NT2/D1 (cell line): ENCODE data around the gene SDCCAG8.

Experiments used
- DNase-seq: peaks from one replicate; pipeline ENCODE4 v3.0.0-alpha.2; 2011; ENCODE audit warnings: low read depth, low spot score
- H3K27me3 ChIP-seq: 2 replicates; pipeline ENCODE4 v1.6.0; 2011; ENCODE audit warnings: mild to moderate bottlenecking; ENCODE audit not compliant: insufficient read length, insufficient read depth
- H3K36me3 ChIP-seq: 2 replicates; pipeline ENCODE4 v1.6.1; 2011; ENCODE audit warnings: mild to moderate bottlenecking, low read length, mixed read lengths; ENCODE audit not compliant: insufficient read depth, insufficient read length
- H3K4me1 ChIP-seq: 2 replicates; pipeline ENCODE4 v1.5.1; 2011; ENCODE audit not compliant: insufficient read depth, insufficient read length
- H3K4me3 ChIP-seq: 2 replicates; pipeline ENCODE4 v1.5.1; 2011; ENCODE audit warnings: low read depth; ENCODE audit not compliant: insufficient read length
- H3K9ac ChIP-seq: 2 replicates; pipeline ENCODE4 v1.6.0; 2011; ENCODE audit warnings: low read depth; ENCODE audit not compliant: insufficient read length
- H3K9me3 ChIP-seq: 2 replicates; pipeline ENCODE4 v1.5.1; 2011; ENCODE audit warnings: mild to moderate bottlenecking, low read length; ENCODE audit not compliant: insufficient read depth
- SUZ12 ChIP-seq: IDR thresholded peaks from 2 replicates; pipeline ENCODE4 v1.6.1; 2011; ENCODE audit not compliant: insufficient read length, insufficient read depth; ENCODE audit errors: extremely low read depth
- YY1 ChIP-seq: IDR thresholded peaks from 2 replicates; pipeline ENCODE4 v1.6.1; 2011; ENCODE audit not compliant: insufficient read length, insufficient read depth
- ZNF274 ChIP-seq: IDR thresholded peaks from 2 replicates; pipeline ENCODE4 v1.6.1; 2011; ENCODE audit warnings: mild to moderate bottlenecking, low read depth, low read length

Gene SDCCAG8

GRCh38 chr1:243271996-243272395, 16.2 kb downstream of the SDCCAG8 start:
- DNase-seq, result no peak
- Histone ChIP-seq H3K27me3 (no peaks in the 10 kb centered on the region), H3K9me3 (no peaks in the 10 kb centered on the region), H3K9ac (no peak overlapping the region), H3K4me3 (no peak overlapping the region), H3K36me3 (peaks cover 6% of the 10 kb centered on the region), H3K4me1 (no peaks in the 10 kb centered on the region)
- no peak for TF ChIP-seq ZNF274
- TF ChIP-seq YY1, result no peak
- no peak for TF ChIP-seq SUZ12

DNA sequence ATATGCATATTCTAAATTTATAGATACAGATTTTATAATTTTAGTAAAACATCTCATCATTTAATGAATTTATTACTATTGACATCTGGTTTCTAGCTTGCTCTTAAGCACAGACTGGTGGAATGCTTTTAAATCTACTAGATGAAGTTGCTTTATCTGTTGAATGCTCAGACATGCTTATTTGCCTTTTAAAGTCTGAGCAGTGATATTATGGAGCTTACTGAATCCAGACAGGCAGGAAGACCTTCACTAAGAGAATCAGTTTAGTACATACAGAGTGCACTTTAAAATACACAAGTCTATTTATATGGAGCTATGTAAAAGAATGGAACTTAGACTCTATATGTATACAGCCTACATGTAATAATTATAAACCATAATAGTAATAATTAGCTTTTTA, 16.6 kb downstream of the SDCCAG8 start:
- no peak for DNase-seq
- TF ChIP-seq ZNF274, result no peak
- Histone ChIP-seq H3K36me3 (peaks cover 6% of the 10 kb centered on the region), H3K9me3 (no peaks in the 10 kb centered on the region), H3K9ac (no peak overlapping the region), H3K4me3 (no peak overlapping the region), H3K4me1 (no peaks in the 10 kb centered on the region), H3K27me3 (no peaks in the 10 kb centered on the region)

DNA sequence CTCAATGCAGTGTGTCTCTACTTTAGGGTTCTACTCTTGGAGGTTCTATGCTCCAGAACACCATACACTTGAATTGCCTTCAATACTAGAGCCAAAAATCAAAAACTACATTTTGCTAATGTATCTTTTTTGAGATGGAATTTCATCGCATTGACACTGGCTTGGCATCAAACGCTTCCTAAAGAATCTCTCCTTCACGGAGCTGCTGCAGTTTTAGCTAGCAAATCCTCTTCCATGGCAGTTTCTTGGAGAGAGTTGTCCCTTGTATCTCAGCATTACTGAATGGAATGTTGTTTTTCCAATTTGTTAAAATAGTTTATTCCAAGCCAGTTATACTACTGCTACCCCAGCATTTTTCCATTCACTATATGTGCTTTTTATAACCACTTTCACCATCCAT, 17.7 kb downstream of the SDCCAG8 start:
- Histone ChIP-seq H3K36me3 (peaks cover 6% of the 10 kb centered on the region), H3K9ac (no peak overlapping the region), H3K4me3 (no peak overlapping the region), H3K4me1 (no peaks in the 10 kb centered on the region), H3K27me3 (no peaks in the 10 kb centered on the region), H3K9me3 (peaks cover 4% of the 10 kb centered on the region; the same call in 1 of the 2 replicates)
- TF ChIP-seq SUZ12 (no peak), YY1 (no peak), ZNF274 (no peak)
- DNase-seq, result no peak

DNA sequence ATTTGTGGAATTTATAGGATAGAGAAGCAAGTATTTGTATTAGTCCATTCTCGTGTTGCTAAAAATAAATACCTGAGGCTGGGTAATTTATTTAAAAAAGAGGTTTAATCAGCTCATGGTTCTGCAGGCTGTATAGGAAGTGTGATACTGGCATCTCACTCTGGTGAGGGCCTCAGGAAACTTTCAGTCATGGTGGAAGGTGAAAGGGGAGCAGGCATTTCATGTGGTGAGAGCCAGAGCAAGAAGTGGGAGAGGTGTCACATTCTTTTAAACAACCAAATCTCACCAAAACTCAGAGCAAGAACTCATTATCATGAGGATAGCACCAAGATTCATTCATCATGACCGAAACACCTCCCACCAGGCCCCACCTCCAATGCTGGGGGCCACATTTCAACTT, 18.1 kb downstream of the SDCCAG8 start:
- Histone ChIP-seq H3K27me3 (no peaks in the 10 kb centered on the region), H3K4me3 (no peak overlapping the region), H3K9ac (no peak overlapping the region), H3K9me3 (peaks cover 4% of the 10 kb centered on the region; the same call in 1 of the 2 replicates), H3K4me1 (no peaks in the 10 kb centered on the region), H3K36me3 (peaks cover 6% of the 10 kb centered on the region)
- TF ChIP-seq SUZ12 (no peak), YY1 (no peak), ZNF274 (no peak)
- DNase-seq, result no peak

DNA sequence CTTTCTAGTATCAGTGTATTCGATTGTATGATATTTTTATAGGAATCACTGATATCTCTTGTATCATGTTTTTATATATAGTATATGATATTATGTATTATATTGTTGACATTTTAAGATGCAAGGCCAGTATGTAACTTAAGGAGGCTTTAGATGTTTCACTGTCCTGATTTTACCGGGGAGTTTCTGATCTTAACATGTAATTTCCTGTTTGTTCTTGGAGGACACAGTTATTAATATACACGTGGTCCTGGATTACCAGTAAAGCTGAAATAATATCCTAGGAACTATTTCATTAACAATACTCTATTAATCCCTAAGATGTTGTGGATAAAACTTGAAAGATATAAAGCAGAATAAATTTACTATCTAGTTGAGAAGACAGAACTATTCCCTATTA, 19.5 kb downstream of the SDCCAG8 start:
- Histone ChIP-seq H3K9me3 (peaks cover 4% of the 10 kb centered on the region; the same call in 1 of the 2 replicates), H3K36me3 (peaks cover 6% of the 10 kb centered on the region), H3K9ac (no peak overlapping the region), H3K4me3 (no peak overlapping the region), H3K27me3 (no peaks in the 10 kb centered on the region), H3K4me1 (no peaks in the 10 kb centered on the region)
- TF ChIP-seq YY1 (no peak), SUZ12 (no peak)
- no peak for DNase-seq

DNA sequence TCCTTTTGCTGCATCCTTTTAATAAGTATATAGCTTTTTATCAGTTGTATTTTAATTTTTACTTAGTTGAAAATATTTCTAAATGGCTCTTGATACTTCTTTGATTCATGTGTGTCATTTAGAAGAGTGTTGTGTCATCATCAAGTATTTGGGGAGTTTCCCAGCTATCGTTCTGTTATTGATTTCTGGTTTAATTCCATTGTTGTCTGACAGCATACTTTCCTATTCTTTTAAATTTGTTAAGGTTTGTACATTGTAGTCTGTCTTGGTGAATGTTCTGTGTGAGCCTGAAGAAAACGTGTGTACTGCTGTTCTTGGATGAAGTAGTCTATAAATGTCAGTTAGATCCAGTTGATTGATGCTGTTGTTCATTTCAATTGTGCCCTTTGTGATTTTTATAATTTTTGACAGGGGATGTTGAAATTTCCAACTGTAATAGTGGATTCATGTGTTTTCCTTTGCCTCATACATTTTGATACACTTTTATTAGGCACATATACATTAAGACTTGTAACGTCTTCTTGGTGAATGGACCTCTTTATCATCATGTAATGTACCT, 24.8 kb downstream of the SDCCAG8 start:
- H3K36me3 ChIP-seq, result peaks cover 4% of the 10 kb centered on the region
- H3K9me3 ChIP-seq, result peaks cover 9% of the 10 kb centered on the region
- no peak for DNase-seq
- no peak overlapping the region for H3K9ac ChIP-seq
- no peak for TF ChIP-seq YY1
- TF ChIP-seq ZNF274, result no peak
- TF ChIP-seq SUZ12, result no peak
- no peaks in the 10 kb centered on the region for H3K27me3 ChIP-seq
- H3K4me1 ChIP-seq, result no peaks in the 10 kb centered on the region
- H3K4me3 ChIP-seq, result no peak overlapping the region

GRCh38 chr1:243281672-243282071, 25.8 kb downstream of the SDCCAG8 start:
- peaks cover 9% of the 10 kb centered on the region for H3K9me3 ChIP-seq
- no peak overlapping the region for H3K9ac ChIP-seq
- no peak for TF ChIP-seq SUZ12
- no peak for TF ChIP-seq ZNF274
- no peak for TF ChIP-seq YY1
- H3K4me1 ChIP-seq, result no peaks in the 10 kb centered on the region
- no peak for DNase-seq
- peaks cover 8% of the 10 kb centered on the region for H3K36me3 ChIP-seq
- no peak overlapping the region for H3K4me3 ChIP-seq
- H3K27me3 ChIP-seq, result no peaks in the 10 kb centered on the region
